Activated B cell treated with CpG ODN at 0.5 μM for 24 hours (primary cell): ENCODE measurements around the gene TCERG1L. TPM values are rescaled to one million over a fixed set of nuclear protein-coding genes. Genes with fewer than 3 reads are reported as not detected.

Experiments
- ATAC-seq: fragments of 200-7000 bp; cut with Tn5 transposase; one replicate; pipeline ENCODE4 v1.10.0; 2021; ENCODE audit warnings: low read depth, mild to moderate bottlenecking, moderate library complexity
- CTCF ChIA-PET: fragments of 350-600 bp; sonication (Branson Sonifier 250); formaldehyde crosslinking; loops from one replicate; lab custom pipeline; 2021; ENCODE audit warnings: antibody characterized with exemption; lab: Charles Lee
- POLR2A ChIA-PET: fragments of 350-600 bp; sonication (Branson Sonifier 250); formaldehyde crosslinking; loops from one replicate; lab custom pipeline; 2021; ENCODE audit warnings: antibody characterized with exemption; lab: Charles Lee
- DNase-seq: peaks from one replicate; pipeline ENCODE4 v3.0.0; 2022
- H3K27ac Mint-ChIP-seq: one replicate; pipeline ENCODE4 v1.8.0; 2020; ENCODE audit warnings: mixed read lengths
- H3K27me3 Mint-ChIP-seq: one replicate; pipeline ENCODE4 v1.8.0; 2021; ENCODE audit warnings: mixed read lengths
- H3K36me3 Mint-ChIP-seq: one replicate; pipeline ENCODE4 v1.8.0; 2021; ENCODE audit warnings: low read depth, mixed read lengths
- H3K4me1 Mint-ChIP-seq: one replicate; pipeline ENCODE4 v1.8.0; 2021; ENCODE audit warnings: mixed read lengths
- H3K4me3 Mint-ChIP-seq: one replicate; pipeline ENCODE4 v1.8.0; 2020; ENCODE audit warnings: mild to moderate bottlenecking, mixed read lengths
- H3K9me3 Mint-ChIP-seq: one replicate; pipeline ENCODE4 v1.8.0; 2020; ENCODE audit warnings: mixed read lengths
- CTCF ChIP-seq: fragments of 200-600 bp; IDR thresholded peaks from one replicate; pipeline ENCODE4 v1.8.0; 2022; ENCODE audit warnings: antibody characterized with exemption, mild to moderate bottlenecking
- intact Hi-C: fragments of 100-400 bp; cut with micrococcal nuclease; formaldehyde crosslinking; loops from one replicate; pipeline ENCODE4 v1.15.1; 2024
- total RNA-seq: library from RNA; stranded (reverse); gene quantifications from 2 replicates; pipeline ENCODE4 v1.2.3, GENCODE V29; 2022

The TCERG1L gene
- total RNA-seq, 1 donor from 2014 or later = not detected

GRCh38 chr10:131273476-131273875, 38.0 kb downstream of the TCERG1L start:
- H3K9me3 Mint-ChIP-seq = no peaks in the 10 kb centered on the region
- no peak for ATAC-seq
- no peaks in the 10 kb centered on the region for H3K4me1 Mint-ChIP-seq
- ChIA-PET CTCF (no interaction called here), POLR2A (no interaction called here)
- H3K4me3 Mint-ChIP-seq = no peak overlapping the region
- DNase-seq = no peak
- H3K27ac Mint-ChIP-seq = no peak overlapping the region
- intact Hi-C loops = no loop called here
- no peak for TF ChIP-seq CTCF
- H3K27me3 Mint-ChIP-seq = no peaks in the 10 kb centered on the region
- no peaks in the 10 kb centered on the region for H3K36me3 Mint-ChIP-seq

GRCh38 chr10:131272897-131273451, 38.5 kb downstream of the TCERG1L start:
- TF ChIP-seq CTCF = no peak
- Mint-ChIP-seq H3K27ac (no peak overlapping the region), H3K27me3 (no peaks in the 10 kb centered on the region), H3K36me3 (no peaks in the 10 kb centered on the region), H3K4me3 (no peak overlapping the region), H3K9me3 (no peaks in the 10 kb centered on the region), H3K4me1 (no peaks in the 10 kb centered on the region)
- ATAC-seq = no peak
- intact Hi-C loops = no loop called here
- POLR2A ChIA-PET = no interaction called here
- DNase-seq = no peak
- CTCF ChIA-PET = no interaction called here

- Mint-ChIP-seq H3K4me3 (no peak overlapping the region), H3K27me3 (no peaks in the 10 kb centered on the region), H3K4me1 (no peaks in the 10 kb centered on the region), H3K9me3 (no peaks in the 10 kb centered on the region), H3K36me3 (no peaks in the 10 kb centered on the region), H3K27ac (no peak overlapping the region)
- TF ChIP-seq CTCF = no peak
- CTCF ChIA-PET = no interaction called here
- intact Hi-C loops = no loop called here
- POLR2A ChIA-PET = no interaction called here
- DNase-seq (no peak), ATAC-seq (no peak)
Observed at GRCh38 chr10:131271966-131272365, 39.6 kb downstream of the TCERG1L start.

- Mint-ChIP-seq H3K27ac (no peak overlapping the region), H3K4me1 (no peaks in the 10 kb centered on the region), H3K4me3 (no peak overlapping the region), H3K9me3 (no peaks in the 10 kb centered on the region), H3K36me3 (no peaks in the 10 kb centered on the region), H3K27me3 (no peaks in the 10 kb centered on the region)
- DNase-seq = no peak
- ATAC-seq = no peak
- CTCF ChIA-PET = no interaction called here
- intact Hi-C loops = no loop called here
- POLR2A ChIA-PET = no interaction called here
- no peak for TF ChIP-seq CTCF
Observed at GRCh38 chr10:131271195-131271880, 40.2 kb downstream of the TCERG1L start.

GRCh38 chr10:131270461-131271190, 40.9 kb downstream of the TCERG1L start:
- Mint-ChIP-seq H3K4me1 (no peaks in the 10 kb centered on the region), H3K36me3 (no peaks in the 10 kb centered on the region), H3K9me3 (no peaks in the 10 kb centered on the region), H3K27me3 (no peaks in the 10 kb centered on the region), H3K4me3 (no peak overlapping the region), H3K27ac (no peak overlapping the region)
- DNase-seq = no peak
- TF ChIP-seq CTCF = no peak
- ATAC-seq = no peak
- POLR2A ChIA-PET = no interaction called here
- intact Hi-C loops = no loop called here
- CTCF ChIA-PET = no interaction called here
